HUES64 (cell line): ENCODE results near the gene TMEM121.

Experiments used
- H3K27ac ChIP-seq: 2 replicates; pipeline ENCODE4 v1.7.0; 2013; ENCODE audit warnings: low read depth, low read length, inconsistent platforms
- H3K27me3 ChIP-seq: 2 replicates; pipeline ENCODE4 v1.6.1; 2013; ENCODE audit warnings: mild to moderate bottlenecking, low read length; ENCODE audit not compliant: insufficient read depth
- H3K36me3 ChIP-seq: 2 replicates; pipeline ENCODE4 v1.6.1; 2013; ENCODE audit warnings: mild to moderate bottlenecking, low read length; ENCODE audit not compliant: insufficient read depth
- H3K4me1 ChIP-seq: 2 replicates; pipeline ENCODE4 v1.6.1; 2013; ENCODE audit warnings: mild to moderate bottlenecking, low read length, moderate library complexity; ENCODE audit not compliant: insufficient read depth
- H3K4me3 ChIP-seq: 2 replicates; pipeline ENCODE4 v1.5.1; 2013; ENCODE audit warnings: mild to moderate bottlenecking, low read length, moderate library complexity
- H3K9ac ChIP-seq: 2 replicates; pipeline ENCODE4 v1.6.1; 2013; ENCODE audit warnings: mild to moderate bottlenecking, low read depth, low read length
- H3K9me3 ChIP-seq: 2 replicates; pipeline ENCODE4 v1.6.1; 2013; ENCODE audit warnings: low read depth, low read length; ENCODE audit not compliant: insufficient read depth
- WGBS: fragments of 150-250, 120-280 bp; methylation state at CpG from one replicate; pipeline ENCODE4 v1.1.7; 2013; ENCODE audit warnings: missing lambda C conversion rate; 5-methylcytosine and 5-hydroxymethylcytosine counted together

The TMEM121 gene

DNA sequence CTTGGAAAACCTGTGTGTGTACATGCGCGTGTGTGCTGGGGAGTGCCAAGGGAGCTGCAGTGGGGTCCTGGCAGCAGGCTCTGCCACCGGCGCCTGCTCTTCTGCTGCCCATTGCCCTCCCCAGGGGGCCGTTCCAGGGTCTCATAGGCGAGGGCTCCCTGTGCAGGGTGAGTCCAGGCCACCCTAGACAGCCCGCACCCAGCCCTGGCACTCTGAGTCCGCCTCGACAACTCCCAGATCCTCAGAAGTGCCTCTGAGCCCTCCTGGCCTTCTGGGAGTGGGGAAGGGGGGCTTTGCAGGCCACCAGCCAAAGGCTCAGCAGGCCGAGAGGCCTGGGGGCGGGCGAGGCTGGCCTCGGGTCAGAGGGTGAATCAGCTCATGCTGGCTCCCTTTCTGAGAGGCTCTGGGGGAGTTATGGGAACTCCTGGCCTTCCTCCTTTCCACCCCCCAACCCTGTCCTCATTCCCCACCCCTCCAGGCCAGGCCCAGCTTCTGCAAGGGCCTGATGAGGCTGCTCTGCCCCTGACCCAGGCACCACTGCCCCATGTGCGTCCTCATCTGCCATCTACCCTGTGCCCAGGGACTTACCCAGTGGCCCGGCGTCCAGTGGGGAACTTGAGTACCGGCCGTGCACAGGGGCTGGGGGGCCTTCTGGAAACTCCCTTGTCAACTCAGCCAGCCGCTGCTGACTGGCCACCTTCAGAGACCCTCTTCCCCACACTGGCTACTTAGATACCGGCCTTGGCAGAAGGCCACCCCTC, 37.4 kb upstream of the TMEM121 start:
- 0 out of 2 replicates have a peak overlapping the region, but pooled peaks have one; percentile 54 for H3K4me3 ChIP-seq
- H3K27ac ChIP-seq = no peak overlapping the region
- 79% methylated on average over 20 of the region's 20 CpGs for WGBS
- peaks cover 56% of the 10 kb centered on the region for H3K27me3 ChIP-seq
- H3K4me1 ChIP-seq = peaks cover 5% of the 10 kb centered on the region; the same call in 1 of the 2 replicates
- no peaks in the 10 kb centered on the region for H3K9me3 ChIP-seq
- H3K9ac ChIP-seq = no peak overlapping the region
- no peaks in the 10 kb centered on the region for H3K36me3 ChIP-seq

DNA sequence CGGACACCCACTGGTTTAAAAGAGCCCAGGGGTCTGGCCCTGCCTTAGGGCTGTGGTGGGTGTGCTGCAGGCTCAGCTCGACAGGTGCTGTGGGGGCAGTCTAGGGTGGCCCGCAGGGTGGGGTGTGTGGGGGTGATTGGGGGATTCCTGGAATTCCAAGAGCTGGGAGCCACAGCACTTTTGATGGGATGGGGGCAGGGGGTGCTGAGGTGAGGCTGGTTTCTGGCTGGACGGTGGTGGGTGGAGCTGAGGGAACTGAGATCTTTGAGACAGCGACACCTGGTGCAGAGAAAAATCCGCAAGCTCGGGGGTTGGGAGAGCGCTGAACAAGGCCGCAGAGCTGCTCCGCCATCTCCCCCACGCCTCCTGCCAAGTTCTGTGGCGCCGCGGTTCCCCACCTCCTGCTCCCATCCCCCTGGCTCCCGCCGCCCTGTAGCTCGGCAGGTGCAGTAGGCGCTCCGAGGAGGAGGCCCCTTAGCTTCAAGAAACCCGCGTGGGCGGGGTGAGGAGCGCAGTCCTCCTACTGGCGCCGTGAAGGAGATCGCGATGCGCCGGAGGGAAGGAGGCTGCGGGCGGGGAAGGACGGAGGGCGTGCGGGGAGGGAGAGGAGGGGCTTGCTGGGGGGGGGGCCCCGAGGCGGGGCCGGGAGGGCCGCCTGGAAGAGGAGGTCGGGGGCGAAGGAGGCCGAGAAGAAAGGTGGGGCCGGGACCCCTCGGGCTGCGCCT, 36.7 kb upstream of the TMEM121 start:
- H3K36me3 ChIP-seq = no peaks in the 10 kb centered on the region
- peak overlapping the region; percentile 54 for H3K4me3 ChIP-seq
- H3K27me3 ChIP-seq = peaks cover 49% of the 10 kb centered on the region
- WGBS = 3% methylated on average over 43 of the region's 44 CpGs
- H3K27ac ChIP-seq = no peak overlapping the region
- H3K9me3 ChIP-seq = no peaks in the 10 kb centered on the region
- peaks cover 5% of the 10 kb centered on the region; the same call in 1 of the 2 replicates for H3K4me1 ChIP-seq
- H3K9ac ChIP-seq = 0 out of 2 replicates have a peak overlapping the region, but pooled peaks have one; percentile 64

GRCh38 chr14:105490267-105490571, 36.2 kb upstream of the TMEM121 start:
- Histone ChIP-seq H3K4me3 (peak overlapping the region; percentile 54), H3K36me3 (no peaks in the 10 kb centered on the region), H3K4me1 (peaks cover 5% of the 10 kb centered on the region; the same call in 1 of the 2 replicates), H3K9me3 (no peaks in the 10 kb centered on the region), H3K27me3 (peaks cover 43% of the 10 kb centered on the region), H3K9ac (peak overlapping the region; percentile 64), H3K27ac (peak overlapping the region; percentile 74; the same call in 1 of the 2 replicates)
- under 1% methylated on average over 33 of the region's 33 CpGs for WGBS

DNA sequence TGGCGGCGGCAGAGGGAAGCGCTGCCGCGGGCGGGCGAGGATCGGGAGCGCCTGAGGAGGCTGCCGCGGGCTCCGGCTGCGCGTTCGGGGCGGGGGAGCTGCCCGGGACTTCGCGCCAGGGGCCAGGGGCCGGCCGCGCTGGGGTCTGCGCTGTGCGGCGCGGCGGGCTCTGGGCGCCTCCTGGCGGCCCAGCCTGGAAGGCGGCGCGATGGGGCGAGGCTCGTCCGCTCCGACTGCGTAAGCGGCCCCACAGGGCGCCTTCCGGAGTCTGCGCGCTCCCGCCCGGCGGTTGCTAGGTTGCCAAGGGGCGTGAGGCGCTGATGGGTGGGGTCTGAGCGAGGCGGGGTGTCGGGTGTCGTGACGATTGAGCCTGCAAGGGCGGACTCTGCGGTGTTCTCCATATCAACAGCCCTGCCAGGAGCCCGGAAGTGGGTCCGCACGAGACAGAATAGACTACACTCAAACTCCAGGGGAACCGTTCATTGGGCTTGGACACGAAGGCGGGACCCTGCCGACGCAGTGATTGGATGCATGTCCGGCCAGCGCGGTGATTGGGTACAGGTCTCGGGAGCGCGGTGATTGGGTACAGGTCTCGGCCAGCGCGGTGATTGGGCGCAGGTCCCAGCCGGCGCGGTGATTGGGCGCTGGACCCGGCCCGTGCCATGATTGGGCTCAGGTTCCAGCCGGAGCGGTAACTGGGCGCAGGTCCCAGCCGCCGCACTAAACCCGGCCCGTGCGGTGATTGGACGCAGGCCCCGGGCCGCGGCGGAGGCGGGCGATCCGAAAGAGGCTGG, 35.6 kb upstream of the TMEM121 start, which contains the start of gene TEDC1:
Gene TEDC1, plus strand, starts transcription at position 675 of the 794 bp plus-strand sequence. CDS start 130 bp downstream, outside the sequence.
- WGBS = under 1% methylated on average over 94 of the region's 94 CpGs
- H3K27me3 ChIP-seq = peaks cover 38% of the 10 kb centered on the region
- H3K36me3 ChIP-seq = no peaks in the 10 kb centered on the region
- peak within 1 kb of the TSS; percentile 91; the same call in 1 of the 2 replicates for H3K27ac ChIP-seq
- no peaks in the 10 kb centered on the region for H3K9me3 ChIP-seq
- H3K4me3 ChIP-seq = peak within 1 kb of the TSS; percentile 73
- peak within 1 kb of the TSS; percentile 74 for H3K9ac ChIP-seq
- peaks cover 5% of the 10 kb centered on the region; the same call in 1 of the 2 replicates for H3K4me1 ChIP-seq

DNA sequence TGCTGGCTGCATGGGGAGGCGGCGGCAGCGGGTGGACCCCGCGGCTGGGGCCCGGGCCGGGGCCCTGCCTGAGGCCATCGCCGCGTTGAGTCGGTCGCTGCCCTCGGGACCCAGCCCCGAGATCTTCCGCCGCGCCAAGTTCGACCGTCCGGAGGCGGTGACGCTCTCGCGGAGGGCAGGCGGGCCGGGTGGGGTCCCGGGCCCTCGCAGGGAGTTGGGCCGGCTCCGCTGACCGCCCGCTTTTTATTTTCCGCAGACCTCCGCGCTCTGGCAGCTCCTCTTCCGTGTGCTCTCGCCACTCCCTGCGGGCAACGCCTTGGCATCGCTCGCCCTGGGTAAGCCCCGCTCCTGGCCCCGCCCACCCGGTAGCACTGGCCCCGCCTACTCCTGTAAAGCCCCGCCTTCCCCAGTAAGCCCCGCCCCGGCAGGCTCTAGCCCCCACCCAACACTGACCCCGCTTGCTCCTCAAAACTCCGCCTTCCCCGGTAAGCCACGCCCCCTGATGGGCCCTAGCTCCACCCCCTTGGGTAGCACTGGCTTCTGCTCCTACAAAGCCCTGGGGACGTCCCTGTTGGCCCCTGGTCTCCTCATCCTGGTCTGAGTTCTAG, 34.9 kb upstream of the TMEM121 start:
- WGBS = 3% methylated on average over 53 of the region's 53 CpGs
- peak overlapping the region; percentile 91; the same call in 1 of the 2 replicates for H3K27ac ChIP-seq
- peaks cover 31% of the 10 kb centered on the region for H3K27me3 ChIP-seq
- no peaks in the 10 kb centered on the region for H3K9me3 ChIP-seq
- H3K36me3 ChIP-seq = no peaks in the 10 kb centered on the region
- H3K9ac ChIP-seq = peak overlapping the region; percentile 74
- H3K4me1 ChIP-seq = peaks cover 5% of the 10 kb centered on the region; the same call in 1 of the 2 replicates
- H3K4me3 ChIP-seq = peak overlapping the region; percentile 73

- Histone ChIP-seq H3K36me3 (no peaks in the 10 kb centered on the region), H3K9ac (no peak overlapping the region), H3K4me3 (peak overlapping the region; percentile 40), H3K27me3 (peaks cover 23% of the 10 kb centered on the region), H3K27ac (no peak overlapping the region), H3K4me1 (peaks cover 5% of the 10 kb centered on the region; the same call in 1 of the 2 replicates), H3K9me3 (no peaks in the 10 kb centered on the region)
- WGBS = 93% methylated on average over 24 of the region's 24 CpGs
Measured at GRCh38 chr14:105492031-105492970, 34.1 kb upstream of the TMEM121 start.

- Histone ChIP-seq H3K36me3 (no peaks in the 10 kb centered on the region), H3K4me3 (no peak overlapping the region), H3K9ac (no peak overlapping the region), H3K27ac (no peak overlapping the region), H3K9me3 (no peaks in the 10 kb centered on the region), H3K27me3 (peaks cover 13% of the 10 kb centered on the region; the same call in 1 of the 2 replicates), H3K4me1 (peaks cover 5% of the 10 kb centered on the region; the same call in 1 of the 2 replicates)
- WGBS = 89% methylated on average over 20 of the region's 20 CpGs
Measured at GRCh38 chr14:105492971-105493871, 33.2 kb upstream of the TMEM121 start.

GRCh38 chr14:105493921-105494605, 32.3 kb upstream of the TMEM121 start:
- 94% methylated on average over 15 of the region's 16 CpGs for whole genome bisulfite sequencing
- Histone ChIP-seq H3K4me3 (no peak overlapping the region), H3K27ac (no peak overlapping the region), H3K27me3 (peaks cover 5% of the 10 kb centered on the region; the same call in 1 of the 2 replicates), H3K9me3 (no peaks in the 10 kb centered on the region), H3K4me1 (peaks cover 5% of the 10 kb centered on the region; the same call in 1 of the 2 replicates), H3K9ac (no peak overlapping the region), H3K36me3 (no peaks in the 10 kb centered on the region)

- H3K27me3 ChIP-seq = no peaks in the 10 kb centered on the region; the same call in 1 of the 2 replicates
- no peaks in the 10 kb centered on the region for H3K4me1 ChIP-seq
- H3K4me3 ChIP-seq = no peak overlapping the region
- 95% methylated on average over 6 of the region's 6 CpGs for WGBS
- no peaks in the 10 kb centered on the region for H3K36me3 ChIP-seq
- no peaks in the 10 kb centered on the region for H3K9me3 ChIP-seq
- H3K27ac ChIP-seq = no peak overlapping the region
- no peak overlapping the region for H3K9ac ChIP-seq
Measured at GRCh38 chr14:105494606-105494929, 31.8 kb upstream of the TMEM121 start.
